NCI-H510A treated with DMSO at 0.1 percent for 48 hours (cell line): ENCODE data around the gene COL7A1.

Experiments used
- DNase-seq: peaks from one replicate; lab custom pipeline; 2025; lab: John Stamatoyannopoulos, UW

The COL7A1 gene

GRCh38 chr3:48619541-48620524 is 24.7 kb upstream of the COL7A1 start:
- DNase-seq = no peak

- no peak for DNase-seq
Measured at GRCh38 chr3:48617559-48617958, 22.4 kb upstream of the COL7A1 start.

GRCh38 chr3:48614044-48614443 is 18.9 kb upstream of the COL7A1 start:
- no peak for DNase-seq

GRCh38 chr3:48612309-48612708 is 17.2 kb upstream of the COL7A1 start:
- no peak for DNase-seq

GRCh38 chr3:48609088-48610005 is 14.2 kb upstream of the COL7A1 start, which contains the start of gene UQCRC1:
UQCRC1 (minus strand) TSS chr3:48609646; CDS start chr3:48609620, 26 bp downstream.
- DNase-seq = peak; percentile 67

- no peak for DNase-seq
Measured at GRCh38 chr3:48607519-48607918, 12.4 kb upstream of the COL7A1 start.

GRCh38 chr3:48601622-48601994 is 6.5 kb upstream of the COL7A1 start:
- DNase-seq = no peak

- DNase-seq = no peak
Measured at GRCh38 chr3:48600711-48601621, 5.8 kb upstream of the COL7A1 start.

GRCh38 chr3:48599509-48600285 is 4.6 kb upstream of the COL7A1 start:
- no peak for DNase-seq

GRCh38 chr3:48599077-48599501 is 4.0 kb upstream of the COL7A1 start:
- no peak for DNase-seq

GRCh38 chr3:48598323-48599076 is 3.4 kb upstream of the COL7A1 start:
- DNase-seq = no peak

GRCh38 chr3:48597408-48597800 is 2.3 kb upstream of the COL7A1 start:
- DNase-seq = no peak

- no peak for DNase-seq
Measured at GRCh38 chr3:48596676-48597407, 1.7 kb upstream of the COL7A1 start.

GRCh38 chr3:48596157-48596556 is 1.0 kb upstream of the COL7A1 start:
- no peak for DNase-seq

- DNase-seq = no peak
Measured at GRCh38 chr3:48595526-48596121, 495 bp upstream of the COL7A1 start.

- DNase-seq = no peak
Measured at GRCh38 chr3:48594417-48595049, 596 bp downstream of the COL7A1 start.

- DNase-seq = no peak
Measured at GRCh38 chr3:48593337-48593736, 1.8 kb downstream of the COL7A1 start.

GRCh38 chr3:48592519-48593087 is 2.5 kb downstream of the COL7A1 start:
- DNase-seq = no peak
